ENCODE data around the gene CDK15. TPM values are rescaled to one million over a fixed set of nuclear protein-coding genes. Genes with fewer than 3 reads are reported as not detected.

Gene CDK15
- total RNA-seq, 1 donor: 4.5 TPM

- no peak for TF ChIP-seq CTCF (IDR thresholded peaks at IDR 0.05; ENCODE audit: insufficient read depth, low read length)
- peak; percentile 31 for DNase-seq (ENCODE audit: low read depth)
- no peak overlapping the region for H3K4me3 ChIP-seq (ENCODE audit: low read depth, low read length)
Measured at GRCh38 chr2:201858281-201859184, 52.2 kb downstream of the CDK15 start.

DNA sequence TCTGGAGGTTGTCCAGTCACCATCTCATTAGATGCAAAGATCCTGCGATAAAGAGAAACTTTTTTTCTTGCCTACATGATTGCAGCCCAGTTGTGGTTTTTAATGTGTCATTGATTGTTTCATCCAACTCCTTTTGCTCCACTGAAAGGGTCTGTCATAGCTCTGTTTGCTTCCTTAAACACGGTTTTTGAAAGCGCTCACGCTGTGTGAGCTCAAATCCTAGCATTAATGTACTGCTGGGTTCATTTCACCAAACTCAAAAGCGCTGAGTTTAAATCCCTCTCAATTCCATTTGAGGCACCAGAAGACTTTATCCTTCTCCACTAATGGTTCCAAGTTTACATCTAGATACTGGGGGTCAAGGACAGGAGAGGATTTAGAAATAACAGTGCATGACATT, 53.6 kb downstream of the CDK15 start:
- no peak for DNase-seq (ENCODE audit: low read depth)
- TF ChIP-seq CTCF (IDR thresholded peaks at IDR 0.05; ENCODE audit: insufficient read depth, low read length): no peak
- no peak overlapping the region for H3K4me3 ChIP-seq (ENCODE audit: low read depth, low read length)

DNA sequence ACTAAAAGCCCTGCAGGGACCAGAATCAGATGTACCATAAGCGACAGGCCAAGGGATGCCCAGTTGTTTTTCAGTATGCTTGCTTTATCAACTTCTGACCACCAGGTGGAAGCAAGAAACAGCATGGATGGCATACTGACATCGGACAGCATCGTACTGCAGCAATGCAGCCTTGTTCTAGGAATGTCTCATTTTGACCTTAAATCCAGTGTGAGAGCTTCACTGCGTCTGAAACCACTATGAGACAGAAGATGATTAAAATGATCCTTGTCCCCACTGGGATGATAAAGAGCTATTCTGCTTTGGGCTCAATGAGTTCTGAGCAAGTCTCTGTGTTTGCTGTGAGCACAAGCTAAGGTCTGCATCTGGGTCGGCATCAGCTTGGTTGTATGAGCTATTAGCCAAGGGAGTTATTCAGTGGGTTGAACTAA, 54.3 kb downstream of the CDK15 start:
- DNase-seq (ENCODE audit: low read depth): peak; percentile 90
- TF ChIP-seq CTCF (IDR thresholded peaks at IDR 0.05; ENCODE audit: insufficient read depth, low read length): peak; percentile 84

DNA sequence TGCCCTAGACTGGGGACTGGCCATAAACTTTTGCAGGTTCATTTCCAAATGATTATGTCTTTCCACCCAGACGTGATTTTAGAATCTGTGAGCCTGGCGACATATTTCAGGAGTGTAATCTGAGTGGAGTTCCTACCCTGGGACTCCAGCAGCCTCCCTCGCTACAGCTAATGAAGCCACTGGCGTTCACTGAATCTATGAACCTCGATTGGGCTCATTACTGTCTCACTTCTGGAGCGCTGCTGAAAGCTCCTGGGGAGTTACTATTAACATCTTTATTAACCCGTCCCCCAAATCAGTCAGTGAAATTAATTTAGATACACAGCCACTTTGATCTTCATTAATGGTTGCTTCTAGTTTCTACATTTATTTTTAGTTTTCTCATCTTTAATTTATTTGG, 56.5 kb downstream of the CDK15 start:
- DNase-seq (ENCODE audit: low read depth): no peak
- H3K4me3 ChIP-seq (ENCODE audit: low read depth, low read length): no peak overlapping the region
- TF ChIP-seq CTCF (IDR thresholded peaks at IDR 0.05; ENCODE audit: insufficient read depth, low read length): no peak

More for the DNA sequence above, 54.3 kb downstream of the CDK15 start:
- no peak overlapping the region for H3K4me3 ChIP-seq (ENCODE audit: low read depth, low read length)

DNA sequence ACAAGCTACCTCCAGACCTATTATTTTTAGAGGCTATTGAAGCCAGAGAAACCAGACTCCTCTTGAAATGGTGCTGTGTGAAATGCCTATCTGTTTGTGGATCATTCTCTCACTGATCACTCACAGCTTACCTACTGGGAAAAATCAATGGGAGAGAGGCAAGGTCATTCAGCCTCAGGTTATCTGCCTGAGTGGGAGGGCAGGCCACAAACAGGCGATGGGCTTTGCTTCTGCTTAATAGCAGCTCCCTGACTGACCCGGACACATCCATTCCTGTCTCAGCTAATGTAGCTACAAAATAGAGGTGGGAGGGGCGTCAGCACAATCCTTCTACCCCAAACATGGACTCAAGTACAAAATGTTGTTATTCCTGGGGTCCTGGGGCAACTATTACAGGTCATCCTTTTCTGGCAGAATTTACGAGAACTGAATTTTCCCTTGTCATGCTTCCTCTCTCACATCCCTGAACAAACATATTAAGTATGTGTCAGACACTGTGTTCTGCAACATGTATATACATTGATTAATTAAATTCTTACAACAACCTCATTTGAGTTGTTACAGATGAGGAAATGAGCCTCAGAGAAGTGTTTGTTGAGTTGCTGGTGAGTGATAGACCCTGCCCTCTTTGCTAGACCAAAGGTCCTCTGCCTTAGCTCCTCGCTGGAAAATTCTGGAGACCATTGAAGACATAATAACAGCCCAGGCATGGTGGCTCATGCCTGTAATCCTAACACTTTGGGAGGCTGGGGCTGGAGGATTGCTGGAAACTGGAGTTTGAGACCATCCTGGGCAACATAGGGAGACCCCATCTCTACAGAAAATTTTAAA, 60.5 kb downstream of the CDK15 start:
- TF ChIP-seq CTCF (IDR thresholded peaks at IDR 0.05; ENCODE audit: insufficient read depth, low read length): no peak
- no peak for DNase-seq (ENCODE audit: low read depth)
- no peak overlapping the region for H3K4me3 ChIP-seq (ENCODE audit: low read depth, low read length)

GRCh38 chr2:201871471-201871870, 65.1 kb downstream of the CDK15 start:
- TF ChIP-seq CTCF (IDR thresholded peaks at IDR 0.05; ENCODE audit: insufficient read depth, low read length): no peak
- H3K4me3 ChIP-seq (ENCODE audit: low read depth, low read length): no peak overlapping the region
- no peak for DNase-seq (ENCODE audit: low read depth)
